Stimulated activated CD8-positive, alpha-beta memory T cell treated with anti-CD3 and anti-CD28 coated beads, Interleukin-15, amount 100 ng/mL, for 24 hours (primary cell): ENCODE data around the gene MYEF2.

ENCODE experiments used
- DNase-seq: peaks from one replicate; pipeline ENCODE4 v3.0.0-alpha.2; 2020; ENCODE audit warnings: low read depth

The MYEF2 gene, protein sequence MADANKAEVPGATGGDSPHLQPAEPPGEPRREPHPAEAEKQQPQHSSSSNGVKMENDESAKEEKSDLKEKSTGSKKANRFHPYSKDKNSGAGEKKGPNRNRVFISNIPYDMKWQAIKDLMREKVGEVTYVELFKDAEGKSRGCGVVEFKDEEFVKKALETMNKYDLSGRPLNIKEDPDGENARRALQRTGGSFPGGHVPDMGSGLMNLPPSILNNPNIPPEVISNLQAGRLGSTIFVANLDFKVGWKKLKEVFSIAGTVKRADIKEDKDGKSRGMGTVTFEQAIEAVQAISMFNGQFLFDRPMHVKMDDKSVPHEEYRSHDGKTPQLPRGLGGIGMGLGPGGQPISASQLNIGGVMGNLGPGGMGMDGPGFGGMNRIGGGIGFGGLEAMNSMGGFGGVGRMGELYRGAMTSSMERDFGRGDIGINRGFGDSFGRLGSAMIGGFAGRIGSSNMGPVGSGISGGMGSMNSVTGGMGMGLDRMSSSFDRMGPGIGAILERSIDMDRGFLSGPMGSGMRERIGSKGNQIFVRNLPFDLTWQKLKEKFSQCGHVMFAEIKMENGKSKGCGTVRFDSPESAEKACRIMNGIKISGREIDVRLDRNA

DNA sequence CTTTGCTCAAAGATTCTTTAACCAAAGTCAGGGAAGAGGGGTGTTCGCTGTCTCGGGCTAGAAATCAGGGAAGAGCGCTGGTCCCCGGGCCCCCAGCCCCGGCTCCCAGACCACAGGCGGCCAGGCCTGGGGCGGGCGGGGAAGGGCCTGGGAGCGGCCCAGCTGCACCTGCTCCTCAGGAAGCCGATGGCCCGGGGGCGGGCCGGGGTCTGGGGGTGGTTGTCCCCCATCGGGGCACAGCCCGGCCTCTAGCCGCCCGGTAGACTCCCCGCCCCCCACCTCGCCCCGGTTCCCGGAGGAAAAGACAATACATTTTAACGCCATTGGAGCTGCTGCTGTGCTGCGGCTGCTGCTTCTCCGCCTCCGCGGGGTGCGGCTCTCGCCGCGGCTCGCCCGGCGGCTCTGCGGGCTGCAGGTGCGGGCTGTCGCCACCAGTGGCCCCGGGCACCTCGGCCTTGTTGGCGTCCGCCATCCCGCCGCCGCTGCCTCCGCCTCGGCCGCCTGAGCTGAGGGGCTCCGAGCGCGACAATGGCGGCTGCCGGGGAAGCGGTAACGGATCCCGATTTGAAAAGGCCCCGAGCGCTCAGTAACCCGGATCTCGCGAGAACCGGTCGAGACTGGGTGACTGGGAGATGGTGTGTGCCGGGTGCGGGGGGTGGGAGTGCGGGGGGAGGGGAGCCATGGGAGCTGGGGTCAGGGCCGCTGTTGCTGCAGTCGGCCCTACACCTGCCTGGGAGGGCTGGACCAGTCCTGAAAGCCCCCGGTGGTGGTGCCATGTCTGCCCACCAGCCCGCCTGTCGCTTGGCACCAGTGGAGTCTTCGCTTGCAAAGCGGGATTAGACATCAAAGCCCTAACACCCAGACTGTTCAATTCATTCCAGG is at the start of gene MYEF2:
Gene MYEF2 (minus strand): TSS at position 530 of the 882 bp plus-strand sequence. CDS start 58 bp downstream, at position 472.
- peak; percentile 29 for DNase-seq

DNA sequence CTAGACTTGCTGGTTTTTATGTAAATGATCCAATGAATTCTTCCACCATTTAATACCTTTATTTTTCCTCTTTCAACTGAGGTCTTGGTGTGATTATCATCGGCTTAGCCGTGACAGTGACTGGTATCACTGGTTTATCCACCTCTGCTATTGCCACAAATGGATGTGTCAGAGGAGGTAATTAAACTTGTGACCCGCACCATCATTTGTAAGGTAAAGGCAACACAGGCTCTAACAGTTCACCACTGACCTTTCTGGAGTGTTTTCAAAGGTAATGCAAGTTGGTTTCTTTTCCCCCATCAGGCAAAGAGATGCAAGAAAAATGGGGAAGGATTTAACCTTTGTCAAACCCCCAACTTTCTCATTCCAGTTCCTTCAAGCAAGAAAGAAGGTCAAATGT is 47.7 kb upstream of the MYEF2 start:
- no peak for DNase-seq

GRCh38 chr15:48222627-48223026 is 44.5 kb upstream of the MYEF2 start:
- no peak for DNase-seq

DNA sequence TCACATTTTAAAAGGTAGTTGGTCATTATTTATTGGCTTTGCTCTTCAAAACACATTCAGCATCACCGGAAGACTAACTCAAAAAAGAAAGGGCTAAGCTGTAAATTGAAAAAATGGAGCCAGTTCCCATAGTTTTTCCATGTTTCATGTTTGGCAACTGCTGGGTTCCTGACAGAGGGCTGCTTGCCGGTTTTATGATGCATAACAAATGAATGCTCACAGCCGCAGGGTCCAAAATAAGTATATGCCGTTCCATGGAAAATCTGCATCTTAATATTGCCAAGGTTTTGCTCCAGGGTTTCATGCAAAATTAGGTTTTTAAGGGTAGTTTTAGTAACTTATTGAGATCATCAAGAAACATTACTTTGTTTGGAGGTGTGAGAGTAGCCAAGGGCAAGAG is 43.8 kb upstream of the MYEF2 start:
- DNase-seq: no peak

- no peak for DNase-seq
Measured at GRCh38 chr15:48221261-48221660, 43.2 kb upstream of the MYEF2 start.

GRCh38 chr15:48205981-48206380 is 27.9 kb upstream of the MYEF2 start, which contains the start of gene SLC12A1:
SLC12A1 (plus strand) TSS chr15:48206302; CDS start chr15:48207720, 1,418 bp downstream.
- DNase-seq: no peak

DNA sequence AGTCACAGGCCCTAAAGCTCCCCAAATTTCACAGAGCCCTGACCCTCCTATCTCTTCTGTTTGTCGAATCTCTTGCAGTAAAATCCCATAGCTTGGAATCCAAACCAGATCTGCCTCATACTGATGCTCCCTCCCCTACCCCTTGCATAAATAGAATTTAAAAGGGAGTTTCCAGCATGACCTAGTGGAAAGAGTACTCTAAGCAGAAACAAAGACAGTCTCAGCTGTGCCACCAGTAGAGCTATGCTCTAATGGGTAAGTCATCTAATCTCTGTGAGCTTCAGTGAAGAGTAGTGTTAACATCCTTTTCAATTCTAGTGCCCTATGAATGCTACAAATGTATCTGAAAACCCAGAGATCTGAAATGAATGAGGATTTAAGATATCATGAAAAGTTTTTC is 24.0 kb upstream of the MYEF2 start:
- DNase-seq: no peak

- no peak for DNase-seq
Measured at GRCh38 chr15:48191574-48192225, 13.6 kb upstream of the MYEF2 start, which contains the start of gene CTXN2. CTXN2 (plus strand) TSS chr15:48191665; CDS start chr15:48201301, 9,636 bp downstream.

DNA sequence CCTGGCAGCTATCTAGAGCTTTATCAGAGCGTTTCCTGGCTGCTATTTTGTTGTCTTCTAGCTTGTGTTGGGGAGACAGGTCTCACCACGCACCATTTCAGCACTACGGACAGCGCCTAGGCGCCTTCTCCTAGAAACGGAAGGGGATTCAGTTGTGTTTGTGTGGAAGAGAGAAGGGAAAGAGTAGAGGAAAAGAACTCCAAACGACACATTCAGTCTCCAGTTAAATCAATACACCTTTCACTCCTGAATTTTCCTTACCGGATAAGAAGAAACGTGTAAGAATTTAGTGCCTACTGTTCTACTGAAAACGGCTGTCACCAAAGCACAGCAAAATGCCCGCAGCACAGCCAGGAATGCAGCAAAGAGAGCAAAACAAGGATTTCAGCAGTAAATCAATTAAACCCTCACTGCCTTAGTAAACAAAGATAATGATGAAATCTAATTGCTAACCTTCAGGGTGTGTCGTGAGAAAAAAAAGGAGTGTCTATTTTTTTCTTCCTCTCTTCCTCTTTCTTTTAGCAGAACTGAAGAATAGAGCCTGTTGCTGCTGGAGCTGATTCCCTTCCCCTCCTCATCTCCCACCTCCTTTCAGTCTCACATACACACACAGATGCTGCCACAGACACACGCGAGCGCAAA is 13.0 kb upstream of the MYEF2 start:
- no peak for DNase-seq

DNA sequence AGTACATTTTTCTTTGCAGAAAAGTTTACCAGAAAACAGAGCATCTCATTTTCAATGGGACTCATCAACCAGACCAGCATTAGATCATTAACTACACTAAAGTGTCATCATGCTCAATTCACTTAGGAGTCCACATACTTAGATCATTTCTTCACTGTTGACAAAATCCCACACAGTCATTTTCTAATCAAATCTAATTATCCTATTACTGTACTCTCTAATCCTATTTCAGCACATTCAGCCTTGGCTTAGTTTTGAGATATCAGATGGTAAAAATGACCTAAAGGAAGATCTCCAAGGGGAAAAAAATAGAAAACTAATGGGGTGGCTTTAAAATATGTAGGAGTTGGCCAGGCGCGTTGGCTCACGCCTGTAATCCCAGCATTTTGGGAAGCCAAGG is 8.2 kb upstream of the MYEF2 start:
- no peak for DNase-seq

GRCh38 chr15:48185529-48185928 is 7.4 kb upstream of the MYEF2 start:
- no peak for DNase-seq

- DNase-seq: no peak
Measured at GRCh38 chr15:48182749-48183148, 4.7 kb upstream of the MYEF2 start.

DNA sequence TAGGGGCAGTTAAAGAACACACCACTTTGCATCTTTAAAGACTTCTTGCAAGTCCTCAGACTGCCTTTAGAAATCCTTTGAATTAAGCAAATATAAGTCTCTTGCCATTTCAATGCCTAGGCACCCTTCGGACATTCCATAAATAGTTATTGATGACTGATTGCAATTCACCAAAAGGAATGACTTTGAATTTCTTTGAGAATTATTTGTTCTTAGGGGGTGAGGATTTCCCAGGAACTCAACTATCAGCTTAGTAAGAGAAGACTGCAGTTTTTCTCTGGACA is 495 bp upstream of the MYEF2 start:
- DNase-seq: no peak

GRCh38 chr15:48177383-48177765 is 721 bp downstream of the MYEF2 start:
- DNase-seq: no peak

GRCh38 chr15:48176957-48177356 is 1.1 kb downstream of the MYEF2 start:
- DNase-seq: no peak

DNA sequence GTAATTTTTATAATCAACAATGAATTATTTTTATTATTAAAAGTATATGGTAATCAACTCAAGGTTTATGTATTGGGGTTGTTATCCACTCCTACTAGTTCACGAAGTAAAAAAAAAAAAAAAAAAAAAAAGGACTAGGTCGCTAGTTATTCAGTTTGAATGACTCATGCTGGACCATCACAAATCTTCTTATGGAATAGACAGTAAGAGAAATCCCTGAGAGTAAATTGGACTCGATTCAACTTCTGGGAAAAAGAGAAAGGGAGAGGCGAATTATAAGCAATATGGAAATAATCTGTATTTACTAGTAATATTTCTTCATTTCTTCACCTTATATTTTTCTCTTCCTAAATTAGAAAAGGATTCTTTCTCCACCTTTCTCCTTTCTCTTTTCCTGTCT is 2.0 kb downstream of the MYEF2 start:
- no peak for DNase-seq

DNA sequence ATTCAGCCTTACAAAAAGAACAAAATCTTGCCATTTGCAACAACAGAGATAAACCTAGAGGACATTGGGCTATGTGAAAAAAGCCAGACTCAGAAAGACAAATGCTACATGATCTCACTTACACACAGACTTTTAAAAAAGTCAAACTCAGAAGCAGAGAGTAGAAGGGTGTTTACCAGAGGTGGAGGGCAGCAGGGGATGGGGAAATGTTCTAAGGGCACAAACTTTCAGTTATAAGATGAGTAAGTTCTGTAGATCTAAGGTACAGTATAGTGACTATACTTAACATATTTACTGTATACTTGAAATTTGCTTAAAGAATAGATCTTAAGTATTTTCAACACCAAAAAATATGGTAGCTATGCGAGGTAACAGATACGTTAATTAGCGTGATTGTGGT is 3.0 kb downstream of the MYEF2 start:
- DNase-seq: no peak

DNA sequence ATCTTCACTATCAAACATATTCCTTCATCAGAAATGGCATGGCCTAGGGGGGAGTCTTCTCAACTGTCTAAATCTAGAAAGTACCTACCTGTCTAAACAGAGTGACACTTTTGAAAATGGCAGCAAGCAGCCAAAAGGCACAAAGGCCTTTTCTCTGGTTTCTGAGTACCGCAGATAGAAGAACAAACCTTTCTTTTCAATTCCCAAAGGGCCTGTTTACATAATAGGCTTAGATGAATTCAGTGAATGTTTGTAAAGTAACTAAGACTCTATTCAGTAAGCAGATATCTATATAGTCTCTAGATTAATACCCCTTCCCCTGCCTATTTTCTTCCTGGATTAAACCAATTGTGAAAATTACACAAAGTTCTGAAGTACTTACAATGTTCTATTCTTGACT is 7.1 kb downstream of the MYEF2 start:
- DNase-seq: no peak

- no peak for DNase-seq
Measured at GRCh38 chr15:48168616-48169015, 9.5 kb downstream of the MYEF2 start.

GRCh38 chr15:48153526-48153925 is 24.6 kb downstream of the MYEF2 start:
- DNase-seq: no peak

DNA sequence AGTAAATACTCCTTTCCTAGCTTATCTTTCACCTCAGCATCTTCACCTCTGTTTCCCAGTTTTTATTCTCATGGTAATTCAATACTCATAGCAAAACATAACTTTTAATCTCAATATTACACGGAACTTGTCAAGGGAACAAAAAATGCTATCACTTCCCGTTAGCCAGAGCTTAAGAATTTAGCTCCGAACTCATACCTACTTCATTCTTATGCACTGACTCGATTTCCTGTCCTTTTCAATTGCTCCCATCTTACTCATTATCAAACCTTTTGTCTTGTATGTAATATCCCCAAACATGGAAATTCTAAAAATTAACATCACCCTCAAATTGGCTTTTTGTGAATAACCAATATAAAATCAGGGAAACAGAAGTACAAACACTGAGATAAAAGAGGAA is 28.2 kb downstream of the MYEF2 start:
- DNase-seq: no peak

DNA sequence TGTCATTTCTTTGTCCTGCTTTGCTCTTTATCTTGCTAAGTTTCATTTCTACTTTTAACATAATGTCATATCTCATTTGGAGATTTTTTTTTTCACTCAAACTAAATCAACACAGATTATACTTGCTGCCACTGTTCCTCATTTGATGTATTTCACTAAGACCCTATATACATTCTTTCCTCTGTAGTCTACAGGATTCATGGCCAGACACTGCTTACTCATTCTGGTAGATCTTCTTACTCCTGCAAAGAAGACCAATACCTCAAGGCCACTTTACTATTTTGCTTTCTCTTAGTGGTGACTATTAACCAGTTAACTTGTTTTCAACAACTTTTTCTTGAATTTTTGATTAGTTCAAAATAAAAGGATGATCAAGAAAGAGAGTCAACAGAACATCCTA is 30.7 kb downstream of the MYEF2 start:
- no peak for DNase-seq
